HG03469 (cell line): ENCODE measurements around the gene RPS4Y2.

Experiments used
- ATAC-seq: cut with Tn5 transposase; IDR thresholded peaks from one replicate; pipeline ENCODE4 v1.9.1; 2021; ENCODE audit warnings: mild to moderate bottlenecking, moderate library complexity, moderate number of reproducible peaks; ENCODE audit not compliant: unreplicated experiment

The RPS4Y2 gene

GRCh38 chrY:20817067-20817466, 61.2 kb downstream of the RPS4Y2 start:
- no peak for ATAC-seq
